ENCODE results near the gene GUCY2F. TPM values are rescaled to one million over a fixed set of nuclear protein-coding genes. Genes with fewer than 3 reads are reported as not detected.

GUCY2F gene
- total RNA-seq, 1 experiment from 2014 or later: not detected

GRCh38 chrX:109327251-109327650 lies 154.6 kb downstream of the GUCY2F start:
- no peaks in the 10 kb centered on the region for H3K36me3 ChIP-seq (ENCODE audit: control insufficient read depth in 1 of 2, insufficient read depth in 2 of 2, low read length in 2 of 2)
- no peak overlapping the region for H3K27ac ChIP-seq (ENCODE audit: low read depth, low read length)
- no peaks in the 10 kb centered on the region for H3K27me3 ChIP-seq (ENCODE audit: insufficient read depth, low read length)
- DNase-seq (ENCODE audit: low read depth, low spot score) (no peak), ATAC-seq (no peak)
- H3K79me2 ChIP-seq (ENCODE audit: insufficient read depth, low read length): no peaks in the 10 kb centered on the region
- no TSS peak for BruUV-seq (replicated peaks)
- no peak overlapping the region for H3K9ac ChIP-seq (ENCODE audit: low read length)
- H3K9me2 ChIP-seq (ENCODE audit: insufficient read depth): no peaks in the 10 kb centered on the region
- no peaks in the 10 kb centered on the region for H3K4me1 ChIP-seq (ENCODE audit: control insufficient read depth in 1 of 2, insufficient read depth in 2 of 2, low read length in 2 of 2)
- no peak overlapping the region for H3K4me3 ChIP-seq (replicated peaks in 1 of 2; ENCODE audit: low read depth in 1 of 2, low read length in 2 of 2)
- CTCF ChIA-PET: no interaction called here
- no peaks in the 10 kb centered on the region for H3K9me3 ChIP-seq (ENCODE audit: control insufficient read depth in 1 of 2, insufficient read depth in 1 of 2, low read depth in 1 of 2, low read length in 2 of 2)
- intact Hi-C loops (cut with micrococcal nuclease): no loop called here
- no peak for TF ChIP-seq POLR2AphosphoS5 (IDR thresholded peaks at IDR 0.05; ENCODE audit: low read depth, low read length)
- TF ChIP-seq JUND (IDR thresholded peaks at IDR 0.05): no peak
- no peak for TF ChIP-seq SP1 (IDR thresholded peaks at IDR 0.05; ENCODE audit: low read depth)
- TF ChIP-seq EZH2phosphoT487 (IDR thresholded peaks at IDR 0.05; ENCODE audit: borderline replicate concordance): no peak
- TF ChIP-seq, protein P1, sequence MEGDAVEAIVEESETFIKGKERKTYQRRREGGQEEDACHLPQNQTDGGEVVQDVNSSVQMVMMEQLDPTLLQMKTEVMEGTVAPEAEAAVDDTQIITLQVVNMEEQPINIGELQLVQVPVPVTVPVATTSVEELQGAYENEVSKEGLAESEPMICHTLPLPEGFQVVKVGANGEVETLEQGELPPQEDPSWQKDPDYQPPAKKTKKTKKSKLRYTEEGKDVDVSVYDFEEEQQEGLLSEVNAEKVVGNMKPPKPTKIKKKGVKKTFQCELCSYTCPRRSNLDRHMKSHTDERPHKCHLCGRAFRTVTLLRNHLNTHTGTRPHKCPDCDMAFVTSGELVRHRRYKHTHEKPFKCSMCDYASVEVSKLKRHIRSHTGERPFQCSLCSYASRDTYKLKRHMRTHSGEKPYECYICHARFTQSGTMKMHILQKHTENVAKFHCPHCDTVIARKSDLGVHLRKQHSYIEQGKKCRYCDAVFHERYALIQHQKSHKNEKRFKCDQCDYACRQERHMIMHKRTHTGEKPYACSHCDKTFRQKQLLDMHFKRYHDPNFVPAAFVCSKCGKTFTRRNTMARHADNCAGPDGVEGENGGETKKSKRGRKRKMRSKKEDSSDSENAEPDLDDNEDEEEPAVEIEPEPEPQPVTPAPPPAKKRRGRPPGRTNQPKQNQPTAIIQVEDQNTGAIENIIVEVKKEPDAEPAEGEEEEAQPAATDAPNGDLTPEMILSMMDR (IDR thresholded peaks at IDR 0.05 in 2 of 3, conservative IDR thresholded peaks at IDR 0.05 in 1 of 3; ENCODE audit: borderline replicate concordance in 1 of 3, insufficient read depth in 1 of 3, low read depth in 2 of 3, low read length in 2 of 3): no peak
- TF ChIP-seq SRF (IDR thresholded peaks at IDR 0.05; ENCODE audit: low read depth): no peak
- TF ChIP-seq CEBPB (IDR thresholded peaks at IDR 0.05; ENCODE audit: low read depth): no peak
- no peak for TF ChIP-seq POLR2A (IDR thresholded peaks at IDR 0.05; ENCODE audit: borderline replicate concordance, extremely low read depth, insufficient read depth, insufficient read length)
- POLR2A ChIA-PET: no interaction called here
- H3K4me2 ChIP-seq (ENCODE audit: low read length): no peak overlapping the region
- H4K20me1 ChIP-seq (ENCODE audit: insufficient read depth): no peaks in the 10 kb centered on the region
- no peak overlapping the region for H2AFZ ChIP-seq (ENCODE audit: low read depth, low read length, poor library complexity, severe bottlenecking)
- RAD21 ChIA-PET (ENCODE audit: low non-redundant PET in 1 of 2, low total read pairs in 2 of 2, uncharacterized antibody in 2 of 2, unreplicated experiment in 2 of 2): no interaction called here

Other genes with a start within 250 kb of the GUCY2F start
- gene NXT2, start 54.8 kb upstream of the GUCY2F start, total RNA-seq (2021; ENCODE audit: unreplicated experiment): 14.3 TPM
- not detected for gene KCNE5, start 143.1 kb upstream of the GUCY2F start, total RNA-seq (2021; ENCODE audit: unreplicated experiment)